ENCODE measurements around the gene EXOC4. TPM values are rescaled to one million over a fixed set of nuclear protein-coding genes. Genes with fewer than 3 reads are reported as not detected.
"Not testable (repeated sequence)": the region's sequence is repeated elsewhere in the genome, so short reads cannot be mapped to it uniquely, and the experiment has no call there.

Gene EXOC4
- total RNA-seq, 1 donor from 2014 or later = 103 TPM

DNA sequence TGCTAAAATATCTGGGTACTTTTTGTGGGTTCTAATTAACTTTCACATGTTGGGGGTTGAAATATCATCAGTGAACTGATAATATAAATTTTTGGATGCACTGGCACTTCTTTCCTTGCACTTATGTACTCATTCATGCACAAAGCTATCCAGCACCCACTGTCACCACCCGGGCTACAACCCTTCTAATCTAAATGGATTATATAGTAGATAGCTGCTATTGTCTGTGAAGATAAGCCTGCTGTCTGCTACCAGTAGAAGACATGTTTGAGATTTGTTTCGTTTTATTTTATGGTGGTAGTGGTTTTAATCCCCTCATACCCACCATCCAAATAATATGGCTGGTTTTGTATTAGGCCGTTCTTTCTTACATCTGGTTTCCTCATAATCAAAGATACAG lies 520.7 kb downstream of the EXOC4 start:
- no peaks in the 10 kb centered on the region for H3K4me1 Mint-ChIP-seq
- CTCF ChIA-PET = no interaction called here
- ATAC-seq (ENCODE audit: low read depth) (no peak), DNase-seq (no peak)
- peaks cover 10% of the 10 kb centered on the region for H3K36me3 Mint-ChIP-seq (ENCODE audit: low read depth)
- H3K27ac Mint-ChIP-seq = no peak overlapping the region
- H3K4me3 Mint-ChIP-seq = no peak overlapping the region
- no peaks in the 10 kb centered on the region for H3K9me3 Mint-ChIP-seq
- H3K27me3 Mint-ChIP-seq = no peaks in the 10 kb centered on the region
- TF ChIP-seq, protein P1, sequence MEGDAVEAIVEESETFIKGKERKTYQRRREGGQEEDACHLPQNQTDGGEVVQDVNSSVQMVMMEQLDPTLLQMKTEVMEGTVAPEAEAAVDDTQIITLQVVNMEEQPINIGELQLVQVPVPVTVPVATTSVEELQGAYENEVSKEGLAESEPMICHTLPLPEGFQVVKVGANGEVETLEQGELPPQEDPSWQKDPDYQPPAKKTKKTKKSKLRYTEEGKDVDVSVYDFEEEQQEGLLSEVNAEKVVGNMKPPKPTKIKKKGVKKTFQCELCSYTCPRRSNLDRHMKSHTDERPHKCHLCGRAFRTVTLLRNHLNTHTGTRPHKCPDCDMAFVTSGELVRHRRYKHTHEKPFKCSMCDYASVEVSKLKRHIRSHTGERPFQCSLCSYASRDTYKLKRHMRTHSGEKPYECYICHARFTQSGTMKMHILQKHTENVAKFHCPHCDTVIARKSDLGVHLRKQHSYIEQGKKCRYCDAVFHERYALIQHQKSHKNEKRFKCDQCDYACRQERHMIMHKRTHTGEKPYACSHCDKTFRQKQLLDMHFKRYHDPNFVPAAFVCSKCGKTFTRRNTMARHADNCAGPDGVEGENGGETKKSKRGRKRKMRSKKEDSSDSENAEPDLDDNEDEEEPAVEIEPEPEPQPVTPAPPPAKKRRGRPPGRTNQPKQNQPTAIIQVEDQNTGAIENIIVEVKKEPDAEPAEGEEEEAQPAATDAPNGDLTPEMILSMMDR (IDR thresholded peaks at IDR 0.05) = no peak
- intact Hi-C loops (cut with micrococcal nuclease) = no loop called here
- POLR2A ChIA-PET = no interaction called here

DNA sequence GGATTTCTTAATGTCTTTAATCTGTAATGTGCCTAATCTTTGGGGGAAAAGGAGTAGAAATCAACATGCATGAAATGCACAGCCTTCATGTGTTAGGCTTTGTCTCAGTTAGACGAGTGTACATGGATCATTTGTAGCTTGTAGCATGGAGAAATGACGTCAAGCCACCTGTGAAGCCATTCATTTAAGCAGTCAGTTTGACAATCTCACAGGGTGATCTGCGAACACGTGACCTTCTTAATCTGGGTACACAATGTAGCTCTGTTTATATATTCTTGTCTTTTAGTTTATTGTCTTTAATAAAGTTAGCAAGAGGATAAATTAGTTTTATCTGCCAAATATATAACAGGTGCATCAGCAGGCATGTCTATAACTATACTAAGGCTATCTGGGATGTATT lies 522.3 kb downstream of the EXOC4 start:
- POLR2A ChIA-PET = no interaction called here
- H3K9me3 Mint-ChIP-seq = peaks cover 5% of the 10 kb centered on the region

DNA sequence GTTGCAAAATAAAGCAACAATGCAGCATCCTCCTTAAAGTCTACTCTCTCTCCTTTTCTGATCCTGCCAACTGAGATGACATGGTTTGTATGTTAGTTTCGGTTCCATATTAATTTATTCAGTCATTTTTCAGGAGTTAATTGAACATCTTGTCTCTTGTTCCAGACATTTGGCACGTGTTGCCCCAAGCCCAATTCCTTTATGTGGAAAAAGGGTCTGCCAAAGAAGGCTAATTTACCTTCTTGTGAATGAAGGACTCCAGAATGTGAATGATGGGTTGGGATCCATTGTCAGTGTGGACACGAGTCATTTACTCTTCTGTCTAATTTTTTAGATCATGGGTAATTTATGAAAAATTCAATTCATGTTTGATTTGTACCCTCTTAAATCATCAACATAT lies 523.4 kb downstream of the EXOC4 start:
- CTCF ChIA-PET = no interaction called here
- H3K4me3 Mint-ChIP-seq = no peak overlapping the region

More for the DNA sequence above, 522.3 kb downstream of the EXOC4 start:
- DNase-seq = no peak
- H3K4me3 Mint-ChIP-seq = no peak overlapping the region
- intact Hi-C loops (cut with micrococcal nuclease) = no loop called here
- H3K4me1 Mint-ChIP-seq = no peaks in the 10 kb centered on the region
- no peak for ATAC-seq (ENCODE audit: low read depth)
- CTCF ChIA-PET = no interaction called here
- H3K27ac Mint-ChIP-seq = no peak overlapping the region
- no peaks in the 10 kb centered on the region for H3K27me3 Mint-ChIP-seq
- peaks cover 21% of the 10 kb centered on the region for H3K36me3 Mint-ChIP-seq (ENCODE audit: low read depth)
- TF ChIP-seq, protein P1 (IDR thresholded peaks at IDR 0.05) = no peak

DNA sequence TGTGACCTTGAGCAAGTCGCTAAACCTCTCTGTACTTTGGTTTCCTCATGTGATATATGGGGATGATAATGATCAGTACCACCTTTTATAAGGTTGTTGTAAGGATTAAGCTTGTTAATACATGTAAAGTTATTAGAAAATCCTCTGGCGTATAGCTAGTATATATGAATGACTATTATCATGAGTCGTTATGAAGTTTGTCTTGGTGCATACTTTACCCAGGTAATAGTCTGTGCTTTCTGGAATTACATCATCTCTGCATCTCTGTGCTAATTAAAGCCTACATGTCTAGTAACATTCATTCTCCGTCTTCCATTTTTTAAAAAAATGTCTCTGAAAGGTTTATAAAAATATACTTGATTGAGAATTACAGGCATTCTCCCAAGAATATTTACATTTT lies 524.8 kb downstream of the EXOC4 start:
- no peak overlapping the region for H3K27ac Mint-ChIP-seq
- H3K9me3 Mint-ChIP-seq = peaks cover 5% of the 10 kb centered on the region
- H3K4me3 Mint-ChIP-seq = no peak overlapping the region
- no peak for ATAC-seq (ENCODE audit: low read depth)
- peaks cover 24% of the 10 kb centered on the region for H3K36me3 Mint-ChIP-seq (ENCODE audit: low read depth)
- ChIA-PET CTCF (no interaction called here), POLR2A (no interaction called here)
- intact Hi-C loops (cut with micrococcal nuclease) = no loop called here
- TF ChIP-seq, protein P1 (IDR thresholded peaks at IDR 0.05) = no peak
- no peaks in the 10 kb centered on the region for H3K27me3 Mint-ChIP-seq
- no peaks in the 10 kb centered on the region for H3K4me1 Mint-ChIP-seq
- DNase-seq = no peak

More for the DNA sequence above, 523.4 kb downstream of the EXOC4 start:
- Mint-ChIP-seq H3K4me1 (no peaks in the 10 kb centered on the region), H3K27ac (no peak overlapping the region), H3K36me3 (ENCODE audit: low read depth) (peaks cover 24% of the 10 kb centered on the region), H3K27me3 (no peaks in the 10 kb centered on the region), H3K9me3 (peaks cover 5% of the 10 kb centered on the region)
- POLR2A ChIA-PET = no interaction called here
- TF ChIP-seq, protein P1 (IDR thresholded peaks at IDR 0.05) = no peak
- ATAC-seq (ENCODE audit: low read depth) = no peak
- no peak for DNase-seq
- intact Hi-C loops (cut with micrococcal nuclease) = no loop called here

DNA sequence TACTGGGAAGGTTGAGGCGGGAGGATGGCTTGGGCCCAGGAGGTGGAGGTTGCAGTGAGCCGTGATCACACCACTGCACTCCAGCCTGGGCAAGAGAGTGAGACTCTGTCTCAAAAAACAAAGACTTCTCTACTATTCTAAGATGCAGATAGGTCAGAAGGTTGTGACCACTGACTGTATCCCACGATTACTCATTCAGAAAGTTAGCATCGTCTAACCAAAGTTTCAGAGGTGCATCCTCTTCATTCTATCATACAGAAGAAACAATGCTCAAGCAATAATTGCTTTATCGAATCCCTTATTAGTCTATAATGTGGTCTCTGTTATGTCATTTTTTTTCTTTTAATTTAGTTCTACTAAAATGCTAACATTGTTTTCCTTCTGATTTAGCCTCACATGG lies 525.6 kb downstream of the EXOC4 start:
- H3K36me3 Mint-ChIP-seq (ENCODE audit: low read depth) = peaks cover 24% of the 10 kb centered on the region
- intact Hi-C loops (cut with micrococcal nuclease) = no loop called here
- DNase-seq (no peak), ATAC-seq (ENCODE audit: low read depth) (no peak)
- TF ChIP-seq, protein P1 (IDR thresholded peaks at IDR 0.05) = no peak
- H3K27me3 Mint-ChIP-seq = no peaks in the 10 kb centered on the region
- H3K4me3 Mint-ChIP-seq = no peak overlapping the region
- no peaks in the 10 kb centered on the region for H3K4me1 Mint-ChIP-seq
- ChIA-PET POLR2A (no interaction called here), CTCF (no interaction called here)
- H3K27ac Mint-ChIP-seq = no peak overlapping the region
- H3K9me3 Mint-ChIP-seq = peaks cover 5% of the 10 kb centered on the region

DNA sequence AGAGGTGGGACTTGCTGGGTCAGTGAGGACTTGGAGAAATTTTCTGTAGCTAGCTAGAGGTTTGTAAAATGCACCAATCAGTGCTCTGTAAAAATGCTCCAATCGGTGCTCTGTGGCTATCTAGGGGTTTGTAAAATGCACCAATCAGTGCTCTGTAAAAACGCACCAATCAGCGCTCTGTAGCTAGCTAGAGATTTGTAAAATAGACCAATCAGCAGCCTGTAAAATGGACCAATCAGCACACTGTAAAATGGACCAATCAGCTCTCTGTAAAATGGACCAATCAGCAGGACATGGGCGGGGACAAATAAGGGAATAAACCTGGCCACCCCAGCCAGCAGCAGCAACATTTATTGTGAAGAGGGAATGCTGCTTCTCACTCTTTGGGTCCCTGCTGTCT lies 526.7 kb downstream of the EXOC4 start:
- POLR2A ChIA-PET; H3K27ac Mint-ChIP-seq; ATAC-seq (ENCODE audit: low read depth); CTCF ChIA-PET; H3K27me3 Mint-ChIP-seq; H3K9me3 Mint-ChIP-seq; H3K4me3 Mint-ChIP-seq; H3K4me1 Mint-ChIP-seq; intact Hi-C loops (cut with micrococcal nuclease); DNase-seq: not testable (repeated sequence)
- H3K36me3 Mint-ChIP-seq (ENCODE audit: low read depth) = peaks cover 25% of the 10 kb centered on the region

Data from activated B cell treated with CpG ODN at 0.5 μM for 24 hours (primary cell).